AG10803 (cell line): ENCODE data around the gene PPP1R1B.

Source experiments
- DNase-seq: peaks from one replicate; pipeline ENCODE4 v3.0.0; 2010; ENCODE audit warnings: low read depth
- H3K4me3 ChIP-seq: 2 replicates; pipeline ENCODE4 v1.5.1; 2011; ENCODE audit warnings: mild to moderate bottlenecking, low read length, control low read depth
- CTCF ChIP-seq: conservative IDR thresholded peaks from 2 replicates; pipeline ENCODE4 v1.5.1; 2011; ENCODE audit warnings: mild to moderate bottlenecking, low read length, control low read depth, inconsistent platforms

Gene PPP1R1B

GRCh38 chr17:39597372-39598046, 29.2 kb upstream of the PPP1R1B start:
- no peak for TF ChIP-seq CTCF
- no peak overlapping the region for H3K4me3 ChIP-seq
- no peak for DNase-seq

- TF ChIP-seq CTCF = no peak
- no peak for DNase-seq
- no peak overlapping the region for H3K4me3 ChIP-seq
Measured at GRCh38 chr17:39598047-39598481, 28.7 kb upstream of the PPP1R1B start.

GRCh38 chr17:39598630-39599003, 28.1 kb upstream of the PPP1R1B start:
- TF ChIP-seq CTCF = no peak
- DNase-seq = no peak
- no peak overlapping the region for H3K4me3 ChIP-seq

- no peak overlapping the region for H3K4me3 ChIP-seq
- DNase-seq = no peak
- TF ChIP-seq CTCF = no peak
Measured at GRCh38 chr17:39599004-39599664, 27.6 kb upstream of the PPP1R1B start.

DNA sequence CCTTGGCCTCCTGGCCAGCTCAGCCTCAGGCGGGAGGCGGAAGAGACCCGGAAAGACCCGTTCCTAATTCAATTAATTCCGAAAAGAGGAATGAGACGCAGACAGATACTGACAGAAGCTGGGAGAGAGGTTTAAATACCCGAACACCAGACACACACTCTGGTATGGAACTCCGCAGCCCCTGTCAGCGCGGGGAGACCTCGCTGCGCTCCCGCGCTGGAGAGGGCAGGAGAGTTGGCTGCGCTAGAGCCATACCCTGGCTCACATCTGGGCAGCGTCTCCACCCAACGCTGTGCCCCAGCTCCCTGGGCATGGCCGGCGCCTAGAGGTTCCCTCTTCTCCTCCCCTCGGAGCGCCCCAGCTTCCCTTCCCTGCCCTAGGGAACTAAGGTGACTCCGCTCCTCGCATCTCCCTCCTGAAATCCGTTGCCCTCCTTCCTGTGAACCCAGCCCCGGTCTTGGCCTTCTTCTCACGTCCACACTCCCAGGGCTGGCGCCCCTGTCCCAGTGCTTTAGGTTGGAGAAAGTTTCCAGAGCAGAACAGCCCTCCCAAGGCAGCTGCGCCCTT, 27.0 kb upstream of the PPP1R1B start:
- DNase-seq = no peak
- no peak overlapping the region for H3K4me3 ChIP-seq
- TF ChIP-seq CTCF = no peak

- no peak overlapping the region for H3K4me3 ChIP-seq
- TF ChIP-seq CTCF = no peak
- no peak for DNase-seq
Measured at GRCh38 chr17:39600288-39600996, 26.3 kb upstream of the PPP1R1B start.
